Activated T-cell treated with anti-CD3 and anti-CD28 coated beads, Interleukin-2, amount 50 U/mL, for 72 hours (primary cell): Measurements from ENCODE around the gene SUN2. TPM values are rescaled to one million over a fixed set of nuclear protein-coding genes. Genes with fewer than 3 reads are reported as not detected.
A peak's percentile ranks its signal among the peaks of the same experiment; 100 is the strongest.

ENCODE experiments used
- ATAC-seq, 2 donors: fragments of 150-1000 bp; cut with Tn5 transposase; replicated peaks in 1 of 2; 2 replicates each; pipeline ENCODE4 v1.10.0; 2021; ENCODE audit warnings: moderate library complexity in 2 of 2, mild to moderate bottlenecking in 1 of 2
- DNase-seq, 2 donors: peaks; one replicate each; pipeline ENCODE4 v3.0.0; 2021 to 2022; ENCODE audit warnings: mixed read lengths in 1 of 2
- H3K27ac Mint-ChIP-seq: one replicate; pipeline ENCODE4 v1.8.0; 2022; ENCODE audit warnings: mild to moderate bottlenecking, moderate library complexity, mixed read lengths
- H3K27me3 Mint-ChIP-seq: one replicate; pipeline ENCODE4 v1.8.0; 2022; ENCODE audit warnings: low read depth, mixed read lengths
- H3K36me3 Mint-ChIP-seq, 2 donors: one replicate each; pipeline ENCODE4 v1.8.0; 2022; ENCODE audit warnings: mixed read lengths in 2 of 2, mild to moderate bottlenecking in 1 of 2; ENCODE audit not compliant: insufficient read depth in 2 of 2
- H3K4me1 Mint-ChIP-seq: one replicate; pipeline ENCODE4 v1.8.0; 2022; ENCODE audit warnings: low read depth, mixed read lengths
- H3K4me3 Mint-ChIP-seq, 2 donors: one replicate each; pipeline ENCODE4 v1.8.0; 2022; ENCODE audit warnings: mild to moderate bottlenecking in 2 of 2, mixed read lengths in 2 of 2, moderate library complexity in 2 of 2
- H3K9me3 Mint-ChIP-seq, 2 donors: one replicate each; pipeline ENCODE4 v1.8.0; 2022; ENCODE audit warnings: mixed read lengths in 2 of 2
- total RNA-seq, 2 donors: library from RNA; stranded (reverse); gene quantifications; one replicate each; pipeline ENCODE4 v1.2.3, GENCODE V29; 2022

The SUN2 gene
- total RNA-seq, 2 donors from 2014 or later = 175 to 179 TPM

- Mint-ChIP-seq H3K27me3 (no peaks in the 10 kb centered on the region), H3K4me3 (peak overlapping the region; percentile 93 to 100), H3K4me1 (peaks cover 70% of the 10 kb centered on the region), H3K27ac (peak overlapping the region; percentile 92), H3K9me3 (no peaks in the 10 kb centered on the region), H3K36me3 (peaks cover 16 to 27% of the 10 kb centered on the region in 2 donors)
- peak; percentile 44 to 57 for ATAC-seq
- peak; percentile 78 to 87 for DNase-seq
Measured at GRCh38 chr22:38755155-38755910, 465 bp downstream of the SUN2 start.

- H3K4me3 Mint-ChIP-seq = peak overlapping the region; percentile 93 to 100
- H3K27ac Mint-ChIP-seq = peak overlapping the region; percentile 92
- peaks cover 18 to 32% of the 10 kb centered on the region in 2 donors for H3K36me3 Mint-ChIP-seq
- no peaks in the 10 kb centered on the region for H3K27me3 Mint-ChIP-seq
- no peaks in the 10 kb centered on the region for H3K9me3 Mint-ChIP-seq
- DNase-seq = no peak
- ATAC-seq = no peak
- H3K4me1 Mint-ChIP-seq = peaks cover 75% of the 10 kb centered on the region
Measured at GRCh38 chr22:38754751-38755154, 1.0 kb downstream of the SUN2 start.

GRCh38 chr22:38753948-38754750 is 1.6 kb downstream of the SUN2 start:
- Mint-ChIP-seq H3K4me1 (peaks cover 74% of the 10 kb centered on the region), H3K27ac (peak overlapping the region; percentile 58), H3K36me3 (peaks cover 18 to 36% of the 10 kb centered on the region in 2 donors), H3K9me3 (no peaks in the 10 kb centered on the region), H3K27me3 (no peaks in the 10 kb centered on the region), H3K4me3 (peak overlapping the region; percentile 93 to 100)
- DNase-seq (no peak), ATAC-seq (no peak)

DNA sequence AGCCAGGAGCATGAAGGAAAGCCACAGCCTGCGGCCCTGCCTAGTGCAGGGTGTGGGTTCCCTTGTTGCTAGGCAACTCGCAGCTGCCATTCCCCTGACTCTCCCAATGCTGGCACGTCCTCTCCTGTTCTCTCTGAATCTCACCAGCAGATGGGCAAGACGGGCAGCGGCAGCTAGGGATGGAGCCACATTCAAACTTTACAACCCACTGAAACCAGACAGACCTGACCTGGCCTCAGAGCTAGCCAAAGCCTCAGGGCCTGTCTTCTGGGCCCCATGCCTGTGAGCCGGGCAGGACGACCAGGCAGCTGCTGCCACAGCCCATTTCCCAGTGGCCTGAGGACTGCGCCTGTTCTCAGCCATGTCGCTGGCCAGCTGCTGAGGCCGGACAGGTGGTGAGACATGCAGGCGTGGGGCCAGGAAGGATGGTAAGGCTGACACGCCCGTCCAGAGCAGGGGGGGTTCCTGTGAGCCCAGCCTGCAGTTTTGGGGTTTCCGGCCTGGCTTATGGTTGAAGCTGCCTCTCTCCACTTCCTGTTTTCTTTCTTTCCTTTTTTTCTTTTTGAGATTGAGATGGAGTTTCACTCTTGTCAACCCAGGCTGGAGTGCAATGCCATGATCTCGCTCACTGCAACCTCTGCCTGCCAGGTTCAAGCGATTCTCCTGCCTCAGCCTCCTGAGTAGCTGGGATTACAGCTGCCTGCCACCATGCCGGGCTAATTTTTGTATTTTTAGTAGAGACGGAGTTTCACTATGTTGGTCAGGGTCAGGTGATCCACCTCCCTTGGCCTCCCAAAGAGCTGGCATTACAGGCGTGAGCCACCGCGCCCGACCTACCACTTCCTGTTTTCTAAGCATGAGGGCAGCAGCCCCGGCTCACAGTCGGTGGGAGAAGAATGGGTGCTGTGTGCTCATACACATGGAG is 4.1 kb downstream of the SUN2 start:
- ATAC-seq = peak; percentile 35
- Mint-ChIP-seq H3K36me3 (peaks cover 19 to 42% of the 10 kb centered on the region in 2 donors), H3K27me3 (no peaks in the 10 kb centered on the region), H3K9me3 (no peaks in the 10 kb centered on the region), H3K4me3 (peak overlapping the region; percentile 93 to 100), H3K27ac (peak overlapping the region; percentile 99), H3K4me1 (peaks cover 58% of the 10 kb centered on the region)
- peak; percentile 76 to 79 for DNase-seq

DNA sequence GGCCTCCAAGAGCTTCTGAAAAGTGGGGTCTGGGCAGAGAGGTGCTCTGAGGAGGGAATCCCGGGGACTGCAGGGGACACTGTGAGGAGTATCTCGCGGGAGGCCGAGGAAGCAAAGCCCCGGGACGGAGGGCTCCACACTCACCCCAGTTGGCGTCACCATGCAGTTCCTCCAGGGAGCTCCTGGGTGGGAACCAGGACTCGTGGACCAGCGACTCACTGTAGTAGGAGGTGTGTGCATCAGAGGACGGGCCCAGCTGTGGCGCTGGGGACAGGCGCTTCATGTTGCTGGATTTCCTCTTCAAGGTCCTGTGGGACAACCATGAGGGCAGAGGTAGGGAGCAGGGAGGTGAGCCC is 4.8 kb downstream of the SUN2 start:
- Mint-ChIP-seq H3K4me1 (peaks cover 54% of the 10 kb centered on the region), H3K36me3 (peaks cover 17 to 39% of the 10 kb centered on the region in 2 donors), H3K4me3 (peak overlapping the region; percentile 93 to 100), H3K9me3 (no peaks in the 10 kb centered on the region), H3K27ac (peak overlapping the region; percentile 99), H3K27me3 (no peaks in the 10 kb centered on the region)
- DNase-seq (no peak), ATAC-seq (no peak)

- peak overlapping the region; percentile 99 for H3K27ac Mint-ChIP-seq
- DNase-seq = no peak
- H3K36me3 Mint-ChIP-seq = peaks cover 17 to 39% of the 10 kb centered on the region in 2 donors
- peak overlapping the region; percentile 93 to 100 for H3K4me3 Mint-ChIP-seq
- no peaks in the 10 kb centered on the region for H3K9me3 Mint-ChIP-seq
- no peaks in the 10 kb centered on the region for H3K27me3 Mint-ChIP-seq
- peaks cover 54% of the 10 kb centered on the region for H3K4me1 Mint-ChIP-seq
- ATAC-seq = no peak
Measured at GRCh38 chr22:38750638-38751037, 5.2 kb downstream of the SUN2 start.

DNA sequence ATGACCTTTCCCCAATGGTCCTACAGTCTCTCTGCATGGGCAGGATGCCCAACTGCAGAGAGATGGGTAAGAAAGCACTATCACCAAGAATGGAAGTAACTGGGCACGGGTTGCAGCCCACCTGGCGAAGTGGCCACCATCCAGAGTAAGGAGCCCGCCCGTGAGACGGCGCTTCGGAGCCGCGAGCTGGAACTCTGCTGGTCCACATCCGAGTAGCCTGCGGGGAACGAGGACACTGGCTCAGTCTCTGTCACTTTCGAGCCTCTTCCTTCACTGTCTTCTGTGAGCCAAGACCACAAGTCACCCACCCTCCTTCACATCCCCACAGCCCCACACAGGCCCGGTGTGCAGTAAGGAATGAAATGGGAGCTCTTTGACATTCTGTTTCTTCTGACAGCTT is 5.7 kb downstream of the SUN2 start:
- ATAC-seq (no peak), DNase-seq (no peak)
- peaks cover 54% of the 10 kb centered on the region for H3K4me1 Mint-ChIP-seq
- H3K4me3 Mint-ChIP-seq = peak overlapping the region in 1 of 2 donors; percentile 17
- no peaks in the 10 kb centered on the region for H3K27me3 Mint-ChIP-seq
- peaks cover 17 to 42% of the 10 kb centered on the region in 2 donors for H3K36me3 Mint-ChIP-seq
- no peak overlapping the region for H3K27ac Mint-ChIP-seq
- no peaks in the 10 kb centered on the region for H3K9me3 Mint-ChIP-seq

DNA sequence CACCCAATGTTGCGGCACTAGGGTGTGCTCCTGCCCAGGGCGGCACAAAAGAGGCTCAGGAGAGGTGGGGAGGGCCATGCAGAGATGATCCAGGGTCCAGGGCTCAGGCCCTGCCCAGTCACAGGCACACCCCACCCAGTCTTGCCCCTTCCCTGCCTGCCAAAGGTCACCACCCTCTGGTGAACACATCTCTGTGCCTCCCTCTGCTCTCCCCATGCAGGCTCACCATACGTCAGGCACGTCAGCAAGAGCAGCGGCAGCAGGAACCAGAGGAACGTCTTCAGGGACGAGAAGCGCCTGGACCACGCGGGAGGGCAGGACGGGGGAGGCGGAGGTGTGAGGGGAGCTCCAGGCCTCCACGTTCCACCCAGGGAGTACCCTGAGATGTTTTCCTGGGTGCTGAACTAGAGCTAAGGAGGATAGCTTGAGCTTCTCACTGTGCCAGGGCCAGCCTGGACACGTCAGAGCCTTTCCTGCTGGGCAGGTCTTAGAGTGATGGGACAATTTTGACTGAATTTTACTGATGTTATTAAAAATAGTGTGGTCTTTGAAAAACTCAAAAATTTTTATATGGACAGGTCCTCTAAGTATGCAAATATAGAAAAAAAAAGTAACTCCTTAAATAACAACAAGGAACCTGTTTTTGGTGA is 7.2 kb downstream of the SUN2 start:
- H3K4me3 Mint-ChIP-seq = no peak overlapping the region
- H3K4me1 Mint-ChIP-seq = peaks cover 48% of the 10 kb centered on the region
- H3K36me3 Mint-ChIP-seq = peaks cover 11 to 42% of the 10 kb centered on the region in 2 donors
- H3K27me3 Mint-ChIP-seq = no peaks in the 10 kb centered on the region
- DNase-seq (no peak), ATAC-seq (no peak)
- no peaks in the 10 kb centered on the region for H3K9me3 Mint-ChIP-seq
- peak overlapping the region; percentile 15 for H3K27ac Mint-ChIP-seq

DNA sequence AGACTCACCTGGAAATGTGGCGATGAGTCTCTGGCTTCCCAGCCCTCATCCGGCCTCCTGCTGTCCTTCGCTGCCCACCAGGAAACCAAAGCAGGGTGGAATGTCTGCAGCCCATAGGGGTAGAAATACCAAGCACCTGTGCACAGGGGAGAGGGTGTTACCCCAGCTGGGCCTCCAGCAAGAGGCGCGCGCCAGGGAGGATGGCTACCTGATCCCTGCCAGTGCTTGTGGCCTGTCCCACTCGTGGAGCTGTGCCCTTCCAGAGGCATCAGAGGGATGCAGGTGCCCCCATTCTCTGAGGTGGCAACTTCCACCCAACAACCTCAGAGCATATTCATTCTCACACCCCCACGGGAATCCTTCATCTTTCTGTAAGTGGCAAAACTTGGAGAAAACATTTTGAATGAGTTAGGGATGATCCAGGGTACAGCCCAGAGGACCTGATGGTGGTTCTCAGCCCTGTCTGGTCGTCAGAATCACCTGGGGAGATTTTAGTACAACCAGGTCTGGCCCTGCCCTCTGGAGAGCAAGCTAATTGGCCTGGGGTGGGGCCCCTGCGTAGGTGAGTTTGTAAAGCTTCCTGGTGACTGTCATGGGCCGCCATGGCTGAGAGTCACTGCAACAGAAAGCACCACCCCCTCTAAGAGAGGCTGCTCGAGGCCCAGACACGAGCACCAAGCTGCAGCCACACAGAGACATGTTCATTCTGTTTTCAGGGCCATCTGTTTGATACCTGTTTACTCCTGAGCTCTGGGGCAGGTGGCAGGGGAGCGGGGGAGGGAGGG is 9.9 kb downstream of the SUN2 start:
- Mint-ChIP-seq H3K9me3 (no peaks in the 10 kb centered on the region), H3K4me3 (no peak overlapping the region), H3K4me1 (peaks cover 29% of the 10 kb centered on the region), H3K27ac (peak overlapping the region; percentile 38), H3K27me3 (no peaks in the 10 kb centered on the region), H3K36me3 (peaks cover 7 to 40% of the 10 kb centered on the region in 2 donors)
- ATAC-seq = no peak
- DNase-seq = no peak

- no peak overlapping the region for H3K27ac Mint-ChIP-seq
- no peak overlapping the region for H3K4me3 Mint-ChIP-seq
- peaks cover 24% of the 10 kb centered on the region for H3K4me1 Mint-ChIP-seq
- H3K36me3 Mint-ChIP-seq = peaks cover 3 to 40% of the 10 kb centered on the region in 2 donors
- no peak for DNase-seq
- no peak for ATAC-seq
- H3K27me3 Mint-ChIP-seq = no peaks in the 10 kb centered on the region
- no peaks in the 10 kb centered on the region for H3K9me3 Mint-ChIP-seq
Measured at GRCh38 chr22:38744981-38745380, 10.8 kb downstream of the SUN2 start.

GRCh38 chr22:38742176-38742942 is 13.4 kb downstream of the SUN2 start:
- peaks cover 5 to 34% of the 10 kb centered on the region in 2 donors for H3K36me3 Mint-ChIP-seq
- no peak for DNase-seq
- no peak overlapping the region for H3K27ac Mint-ChIP-seq

More at GRCh38 chr22:38742176-38742942, 13.4 kb downstream of the SUN2 start:
- no peak for ATAC-seq
- H3K9me3 Mint-ChIP-seq = no peaks in the 10 kb centered on the region
- H3K27me3 Mint-ChIP-seq = no peaks in the 10 kb centered on the region
- H3K4me3 Mint-ChIP-seq = no peak overlapping the region
- peaks cover 20% of the 10 kb centered on the region for H3K4me1 Mint-ChIP-seq
